NOMO-1 treated with dmso at 0.1 percent for 144 hours (cell line): Measurements from ENCODE around the gene MALAT1.
A peak's percentile ranks its signal among the peaks of the same experiment; 100 is the strongest.

ENCODE experiments used
- DNase-seq: peaks from one replicate; lab custom pipeline; 2025; ENCODE audit not compliant: unreplicated experiment; lab: John Stamatoyannopoulos, UW

Gene MALAT1

DNA sequence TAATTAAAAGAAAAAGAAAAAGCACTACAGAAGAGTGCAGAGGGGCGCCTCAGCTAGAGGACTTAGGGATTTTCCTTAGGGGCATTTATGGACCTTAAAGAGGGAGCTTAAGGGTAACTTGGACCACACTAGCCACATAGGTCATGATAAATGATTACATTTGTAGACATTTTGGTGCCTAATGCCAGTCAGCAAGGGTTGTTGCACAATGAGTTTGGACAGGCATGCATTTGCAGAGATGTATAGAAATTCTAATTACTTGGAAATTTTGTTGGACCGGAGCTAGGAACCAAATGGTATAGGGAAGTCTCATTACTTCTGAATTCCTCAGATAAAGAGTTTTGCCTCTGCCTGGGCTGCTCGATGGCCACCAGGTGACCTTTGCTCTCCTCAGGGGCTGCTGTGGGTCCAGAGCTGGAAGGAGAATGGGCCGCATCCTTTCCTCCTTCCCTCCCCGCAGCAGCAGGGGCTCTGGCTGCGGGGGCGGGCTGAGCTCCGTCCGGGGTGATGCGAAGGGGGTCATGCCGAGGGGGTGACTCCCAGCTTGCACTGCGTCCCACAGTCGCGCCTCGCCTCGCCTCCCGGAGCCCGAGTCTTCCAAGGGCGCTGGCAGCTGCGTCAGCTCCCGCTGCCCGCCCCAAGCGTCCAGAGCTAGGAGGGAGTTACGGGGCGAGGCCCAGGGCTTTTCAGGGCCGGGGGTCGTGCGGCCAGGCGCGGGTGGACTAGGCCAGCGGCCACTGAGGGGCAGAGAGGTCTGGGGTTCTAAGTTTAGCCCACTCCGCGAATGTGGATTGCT, 20.3 kb upstream of the MALAT1 start:
- no peak for DNase-seq

DNA sequence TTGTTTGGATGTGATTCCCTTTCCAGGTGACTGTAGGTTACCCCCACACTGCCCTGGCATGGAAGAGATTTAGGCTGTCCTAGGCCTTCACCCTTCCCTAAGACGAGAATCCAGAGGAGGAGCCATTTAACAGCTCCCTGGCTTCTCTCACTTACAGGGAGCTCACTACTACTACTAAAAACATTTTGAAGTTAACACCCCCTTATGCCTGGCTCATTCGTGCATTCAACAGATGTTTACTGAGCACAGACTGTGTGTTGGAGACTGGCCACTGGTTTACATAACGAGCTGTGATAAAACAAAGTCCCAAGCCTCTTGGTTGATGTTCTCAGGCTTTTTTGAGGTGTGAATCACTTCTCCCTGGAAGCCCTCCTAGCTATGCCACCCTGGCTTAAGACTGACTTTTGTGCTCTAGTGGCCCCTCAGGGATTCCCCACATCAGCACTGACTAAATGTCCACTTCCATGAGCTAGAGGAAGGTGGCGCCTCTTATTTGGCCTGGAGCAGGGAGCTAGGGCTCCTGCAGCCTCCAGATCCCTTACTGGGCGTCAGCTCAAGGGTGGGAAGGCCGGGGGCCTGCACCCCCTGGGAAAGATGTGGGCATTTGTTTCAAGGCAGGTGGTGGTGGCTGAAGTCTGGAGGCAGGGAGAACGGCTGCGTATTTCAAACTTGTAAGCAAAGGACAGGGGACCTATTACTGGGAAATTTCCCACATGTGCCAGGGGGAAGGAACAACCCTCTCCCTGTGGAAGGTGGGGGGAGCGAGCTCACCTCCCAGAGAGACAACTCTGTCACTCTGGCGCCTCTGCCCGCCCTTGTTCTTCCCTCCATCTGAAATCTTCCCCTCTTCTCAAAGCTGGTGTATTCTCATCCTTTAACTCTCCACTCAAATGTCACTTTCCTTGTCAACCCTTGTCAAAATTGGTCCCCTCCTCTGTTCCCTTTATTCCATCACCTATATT, 19.4 kb upstream of the MALAT1 start:
- DNase-seq = no peak

DNA sequence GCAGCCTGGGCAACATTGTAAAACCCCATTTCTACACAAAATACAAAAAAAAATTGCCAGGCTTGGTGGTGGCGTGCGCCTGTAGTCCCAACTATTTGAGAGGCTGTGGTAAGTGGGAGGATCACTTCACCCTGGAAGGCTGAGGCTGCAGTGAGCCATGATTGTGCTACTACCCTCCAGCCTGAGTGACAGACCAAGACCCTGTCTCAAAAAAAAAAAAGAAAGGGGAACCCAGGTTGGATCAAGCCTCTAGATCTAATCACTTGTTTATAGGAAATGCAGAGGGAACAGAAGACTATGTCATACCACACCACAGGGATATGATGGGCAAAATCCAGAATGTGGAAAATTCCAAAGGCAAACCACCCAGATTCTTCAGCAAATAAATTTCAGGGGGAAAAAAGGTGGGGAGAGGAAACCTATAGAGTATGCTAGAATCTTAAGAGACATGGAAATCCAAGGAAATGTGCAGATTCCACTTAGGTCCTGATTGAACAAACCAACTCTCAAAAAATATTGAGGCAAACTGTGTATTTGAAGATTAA, 16.5 kb upstream of the MALAT1 start:
- DNase-seq = no peak

DNA sequence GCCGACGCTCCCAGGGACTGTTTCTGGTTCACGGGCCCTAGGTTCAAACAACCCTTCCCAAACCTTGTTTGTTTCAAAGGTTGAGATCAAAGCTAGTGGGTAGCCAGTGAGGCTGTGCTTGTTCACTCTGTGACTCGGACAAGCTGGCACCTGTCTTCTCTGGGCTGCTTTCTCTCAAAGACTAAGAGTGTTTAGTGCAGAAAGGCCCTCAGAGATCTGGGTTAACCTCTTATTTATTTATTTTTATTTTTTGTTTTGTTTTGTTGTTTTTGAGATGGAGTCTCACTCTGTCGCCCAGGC, 13.0 kb upstream of the MALAT1 start:
- no peak for DNase-seq

DNA sequence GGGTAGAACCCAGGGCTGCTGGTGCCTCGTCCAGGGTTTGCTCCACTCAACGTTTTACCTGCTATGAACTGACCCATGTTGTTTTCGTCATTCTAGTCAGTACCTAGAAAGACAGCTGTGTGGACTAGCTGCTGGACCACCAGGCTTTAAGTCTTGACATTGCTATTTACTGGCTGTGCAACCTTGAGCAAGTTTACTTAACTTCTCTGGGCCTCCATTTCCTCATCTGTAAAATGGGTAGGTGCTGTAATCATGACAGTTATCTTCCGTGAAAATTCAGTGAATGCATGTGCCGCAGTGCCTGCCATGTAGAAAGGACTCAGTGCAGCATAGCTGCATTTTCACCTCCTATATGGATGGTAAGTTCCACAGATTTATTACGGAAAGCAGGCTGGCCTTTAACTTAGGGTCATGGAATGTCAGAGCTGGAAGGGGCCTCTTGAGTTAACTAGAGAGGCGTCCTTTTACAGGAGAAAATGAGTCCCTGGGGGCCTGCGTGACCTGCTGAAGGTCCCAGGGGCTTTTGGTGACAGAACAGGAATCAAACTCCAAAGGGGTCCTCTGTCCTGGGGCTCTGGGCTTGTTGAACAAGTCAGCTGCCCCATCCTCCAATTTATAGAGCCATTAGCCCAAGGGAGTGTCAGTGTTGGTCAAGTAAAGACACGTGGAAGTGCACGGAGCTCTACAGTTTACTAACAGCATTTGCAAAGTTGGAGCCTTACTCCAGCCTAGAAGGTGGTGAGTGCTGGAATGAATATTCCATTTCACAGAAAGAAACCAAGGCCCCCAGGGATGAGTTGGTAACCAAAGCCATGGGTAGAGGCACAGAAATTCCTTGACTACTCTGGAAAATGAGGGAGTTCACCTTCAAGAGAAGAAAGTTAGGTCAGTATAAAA, 12.0 kb upstream of the MALAT1 start:
- DNase-seq = no peak

DNA sequence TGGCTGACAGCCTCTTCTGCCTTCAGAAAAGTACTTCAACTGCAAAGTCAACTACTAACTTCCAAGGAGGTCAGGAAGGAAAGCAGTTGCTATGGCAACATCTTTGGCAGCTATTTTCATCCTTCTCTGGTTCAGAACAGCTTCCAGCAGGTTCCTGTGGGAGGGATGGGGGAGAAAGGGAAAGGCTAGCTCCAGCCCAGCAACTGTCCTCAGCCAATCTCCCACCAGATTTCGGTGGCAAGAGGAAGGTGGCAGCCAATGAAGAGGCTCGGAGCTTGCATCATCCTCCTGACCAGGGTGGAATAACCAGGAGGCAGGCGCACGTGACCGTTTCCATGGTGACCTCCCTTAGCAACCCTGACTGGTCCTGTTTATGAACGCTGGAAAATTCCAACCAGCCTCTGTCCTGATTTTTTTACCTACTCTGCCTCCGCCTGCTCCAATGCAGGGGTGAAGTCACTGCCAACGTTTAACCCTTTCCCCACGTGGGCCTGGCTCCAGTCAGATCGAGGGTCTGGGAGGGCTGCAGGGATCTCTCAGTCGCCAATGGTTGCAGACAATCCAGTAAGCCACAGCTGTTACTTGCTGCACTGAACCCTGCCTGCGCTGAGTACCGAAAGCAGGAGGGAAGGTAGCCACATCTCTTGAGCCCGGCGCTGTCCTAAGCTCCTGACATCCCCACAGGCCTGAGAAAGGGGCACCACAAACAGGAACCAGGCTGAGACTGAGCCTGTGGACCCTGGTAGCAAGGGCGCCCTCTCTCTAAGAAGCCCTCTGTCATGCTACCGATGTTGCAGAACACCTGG, 11.2 kb upstream of the MALAT1 start:
- peak; percentile 55 for DNase-seq

DNA sequence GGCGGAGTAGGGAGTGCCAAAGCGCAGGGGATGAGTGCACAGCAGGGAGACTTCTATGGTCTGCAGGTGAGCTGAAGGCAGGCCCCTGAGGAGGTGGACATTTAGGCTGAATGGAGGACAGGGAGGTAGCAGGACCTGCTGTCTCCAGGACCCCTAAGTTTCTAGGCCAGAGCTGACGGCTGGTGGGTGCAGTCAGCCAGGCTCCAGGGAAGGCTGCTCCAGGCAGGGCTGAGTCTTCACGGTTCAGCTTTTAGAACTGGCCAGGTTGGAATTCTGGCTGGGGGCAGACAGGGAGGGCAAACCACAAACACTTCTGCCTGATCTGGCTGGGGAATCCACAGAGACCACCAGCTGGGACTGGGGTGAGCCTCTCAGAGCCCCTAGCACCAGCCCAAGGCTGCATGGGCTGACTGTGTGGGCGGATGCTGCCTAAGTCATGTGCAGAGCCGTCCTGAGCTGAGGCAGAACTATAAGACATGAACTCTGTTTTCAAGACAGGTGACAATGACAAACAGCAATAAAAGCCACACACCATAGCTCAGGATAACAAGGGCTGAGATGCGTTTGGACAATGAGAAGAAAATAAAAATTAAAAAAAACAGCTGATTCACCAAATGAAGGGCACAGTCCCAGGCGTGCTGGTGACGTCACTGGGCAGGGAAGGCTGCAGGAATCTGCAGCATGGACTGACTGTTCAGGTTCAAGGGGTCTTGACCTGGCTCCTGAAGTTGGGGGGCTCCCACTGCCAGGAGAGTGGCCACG, 10.4 kb upstream of the MALAT1 start:
- no peak for DNase-seq

DNA sequence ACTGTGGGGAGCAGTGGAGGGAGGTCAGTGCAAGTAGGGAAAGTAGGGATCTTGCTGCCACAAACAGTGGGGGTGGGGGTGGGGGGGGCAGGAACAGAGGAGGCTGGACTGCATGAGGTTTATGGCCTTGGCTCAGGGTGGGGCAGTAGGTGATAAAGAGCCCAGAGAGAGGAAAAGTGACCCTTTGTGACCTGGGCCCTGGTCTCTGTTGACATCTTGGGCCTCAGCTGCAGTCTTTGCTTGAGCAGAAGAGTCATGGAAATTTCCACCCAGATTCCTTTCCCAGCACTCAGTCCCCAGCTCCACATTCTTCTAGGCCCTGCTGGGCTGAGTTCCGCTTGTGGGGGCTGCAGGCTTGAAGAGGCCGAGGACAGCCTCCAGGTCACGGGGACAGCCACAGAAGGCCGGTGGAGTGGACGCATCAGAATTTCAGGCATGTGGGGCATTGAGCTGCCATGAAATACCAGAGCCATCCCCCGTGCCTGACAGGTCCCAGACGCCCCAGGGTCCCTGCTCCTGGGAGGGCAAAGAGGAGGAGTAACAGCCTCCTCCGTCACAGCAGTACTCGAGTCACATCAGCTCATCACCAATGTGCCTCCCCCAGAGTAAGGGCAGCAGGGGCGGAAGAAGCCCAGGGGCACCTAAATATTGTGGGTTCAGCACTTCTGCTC, 9.7 kb upstream of the MALAT1 start:
- no peak for DNase-seq

DNA sequence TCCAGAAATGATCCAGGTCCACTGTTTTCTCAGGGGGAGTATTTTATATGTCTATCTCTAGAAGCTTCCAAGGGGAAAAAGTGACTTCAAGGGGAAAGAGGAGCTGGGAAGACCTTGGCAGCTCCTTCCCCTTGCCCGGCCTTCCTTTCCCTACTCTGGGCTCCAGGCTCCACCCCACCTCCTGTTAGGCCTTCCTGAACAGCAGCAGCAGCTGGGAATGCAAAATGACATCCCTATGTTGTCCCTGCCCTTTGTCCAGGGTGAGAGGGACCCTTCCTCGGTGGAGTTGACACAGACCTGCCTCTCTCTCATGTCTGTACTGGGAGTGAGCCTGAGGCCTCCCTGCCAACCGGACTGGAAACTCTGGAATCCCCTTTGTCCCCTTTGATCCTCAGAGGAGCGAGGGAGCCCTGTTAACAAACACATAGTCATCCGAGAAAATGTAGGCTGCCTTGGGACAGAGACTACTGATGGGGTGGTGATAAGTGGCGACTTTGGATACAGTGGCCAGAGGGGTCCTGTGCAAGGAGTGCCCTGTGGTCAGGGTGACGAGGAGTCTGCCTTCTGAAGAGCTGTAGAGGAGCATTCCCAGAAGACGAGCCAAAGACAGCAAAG, 9.0 kb upstream of the MALAT1 start:
- no peak for DNase-seq

DNA sequence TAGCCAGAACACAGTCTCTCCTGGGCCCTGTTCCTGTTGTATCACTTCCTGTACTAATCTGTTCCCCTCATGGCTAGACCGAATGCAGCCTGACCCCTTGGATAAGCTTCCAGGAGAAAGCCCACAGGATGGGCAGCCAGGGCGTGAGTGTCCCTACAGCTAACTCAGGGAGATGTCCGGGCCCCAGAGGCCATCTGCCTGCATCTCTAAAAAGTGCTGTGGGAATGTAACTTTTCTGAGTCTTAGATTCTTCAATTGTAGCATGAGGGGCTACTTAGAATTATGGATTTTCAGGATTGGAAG, 7.7 kb upstream of the MALAT1 start:
- DNase-seq = no peak

DNA sequence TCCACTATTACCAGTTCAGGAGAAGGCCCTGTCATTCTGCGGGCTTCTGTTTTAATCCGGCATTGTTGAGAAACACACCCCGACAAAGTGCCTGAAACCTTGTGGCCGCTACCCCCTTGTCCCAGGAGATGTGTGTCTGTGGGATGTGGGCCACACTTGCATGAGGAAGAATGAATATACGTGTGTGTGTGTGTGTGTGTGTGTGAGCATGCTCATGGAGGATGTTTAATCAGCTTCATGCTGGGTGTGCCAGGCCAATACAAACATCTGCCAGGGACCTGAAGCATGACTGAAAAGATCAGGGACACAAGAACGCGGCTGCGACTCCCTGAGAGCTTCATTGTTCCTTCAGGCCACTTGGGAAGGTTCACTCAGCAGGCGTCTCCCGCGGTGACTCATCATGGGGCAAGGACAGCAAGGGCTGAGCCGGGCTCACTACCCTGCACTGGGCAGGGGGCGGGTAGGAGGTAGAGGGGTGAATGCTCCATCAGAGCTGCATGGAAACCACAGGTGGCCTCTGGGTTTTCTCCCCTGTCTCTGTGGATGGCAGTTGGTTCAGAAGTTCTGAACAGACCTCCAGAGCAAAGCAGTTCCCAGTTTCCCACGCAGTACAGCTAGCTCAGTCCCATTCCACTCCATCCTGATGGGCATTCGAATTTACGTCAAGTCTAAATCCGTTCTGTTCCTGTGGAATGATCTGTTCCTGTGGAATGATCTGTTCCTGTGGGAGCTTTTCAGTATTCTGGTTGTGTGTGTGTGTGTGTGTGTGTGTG, 7.0 kb upstream of the MALAT1 start:
- no peak for DNase-seq

DNA sequence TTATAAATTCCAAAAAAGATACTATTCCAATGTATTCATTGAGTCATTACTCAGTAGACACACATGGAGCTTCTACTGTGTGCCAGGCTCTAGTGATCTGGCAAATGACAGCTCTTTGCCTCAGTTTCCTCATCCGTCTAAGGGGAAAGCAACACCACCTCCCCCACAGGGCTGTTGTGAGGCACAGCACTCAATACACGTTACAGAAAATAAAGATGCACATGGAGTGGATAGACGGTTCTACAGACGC, 6.5 kb upstream of the MALAT1 start:
- DNase-seq = no peak

DNA sequence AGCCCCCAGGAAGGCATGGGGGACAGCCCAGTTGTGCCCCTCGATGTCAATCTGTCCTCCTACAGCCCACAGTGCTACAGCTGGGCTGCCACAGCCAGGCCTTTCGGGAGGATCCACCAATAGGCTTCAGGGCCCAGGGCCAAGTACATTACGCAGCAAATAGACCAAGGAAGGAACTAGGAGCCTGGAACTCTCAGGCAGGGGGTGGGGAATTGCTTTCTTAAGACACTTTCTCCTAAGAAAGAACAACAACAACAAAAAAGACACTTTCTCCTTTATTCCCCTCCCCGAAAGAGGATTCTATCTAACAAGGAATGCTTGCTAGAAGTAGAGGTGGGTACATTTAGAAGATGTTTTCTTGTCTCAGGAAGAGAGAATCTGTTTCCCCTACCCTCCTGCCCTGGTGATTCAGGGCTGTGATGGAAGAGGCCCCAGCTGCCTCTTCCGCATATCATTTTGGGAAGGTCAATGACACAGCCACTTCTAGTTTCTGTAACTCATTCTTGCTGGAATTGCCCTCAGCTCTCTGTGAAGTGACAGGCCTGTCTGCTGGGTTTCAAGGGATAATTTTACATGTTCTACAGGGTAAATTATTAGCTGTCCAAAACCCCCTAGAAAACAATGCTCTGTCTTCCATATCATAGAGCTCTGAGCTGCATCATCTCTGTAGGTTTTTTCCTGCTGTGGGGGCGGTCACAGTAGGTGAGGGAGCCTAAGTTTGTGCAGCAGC, 6.0 kb upstream of the MALAT1 start:
- peak; percentile 37 for DNase-seq

DNA sequence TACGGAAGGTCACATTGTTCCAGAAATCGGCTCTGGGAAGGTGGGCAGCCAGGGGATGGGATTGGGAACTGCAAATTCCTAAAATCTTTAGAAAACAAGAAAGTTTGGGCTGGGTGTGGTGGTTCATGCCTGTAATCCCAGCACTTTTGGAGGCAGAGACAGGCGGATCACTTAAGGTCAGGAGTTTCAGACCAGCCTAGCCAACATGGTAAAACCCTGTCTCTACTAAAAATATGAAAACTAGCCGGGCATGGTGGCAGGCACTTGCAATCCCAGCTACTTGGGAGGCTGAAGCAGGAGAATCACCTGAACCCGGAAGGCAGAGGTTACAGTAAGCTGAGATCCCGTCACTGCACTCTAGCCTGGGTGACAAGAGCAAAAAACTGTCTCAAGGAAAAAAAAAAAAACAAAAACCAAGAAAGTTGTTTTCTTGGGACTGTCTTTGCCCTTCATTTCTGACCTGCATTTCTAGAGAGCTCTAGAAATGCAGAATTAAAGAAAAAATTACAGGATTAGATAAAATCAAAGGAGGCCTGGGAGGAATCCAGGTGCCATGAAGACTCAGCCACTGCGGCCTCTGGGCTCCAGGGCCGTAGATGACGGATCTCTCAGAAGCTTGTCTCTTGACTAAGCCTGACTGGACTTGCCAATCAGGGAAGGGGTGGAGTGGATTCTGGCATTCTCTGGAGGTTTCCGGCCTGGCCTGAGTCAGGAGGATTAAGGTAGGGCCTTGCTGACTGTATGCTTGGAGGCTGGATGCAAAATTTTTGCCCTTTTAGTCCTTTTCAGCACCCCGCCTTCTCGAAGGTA, 5.3 kb upstream of the MALAT1 start:
- no peak for DNase-seq

DNA sequence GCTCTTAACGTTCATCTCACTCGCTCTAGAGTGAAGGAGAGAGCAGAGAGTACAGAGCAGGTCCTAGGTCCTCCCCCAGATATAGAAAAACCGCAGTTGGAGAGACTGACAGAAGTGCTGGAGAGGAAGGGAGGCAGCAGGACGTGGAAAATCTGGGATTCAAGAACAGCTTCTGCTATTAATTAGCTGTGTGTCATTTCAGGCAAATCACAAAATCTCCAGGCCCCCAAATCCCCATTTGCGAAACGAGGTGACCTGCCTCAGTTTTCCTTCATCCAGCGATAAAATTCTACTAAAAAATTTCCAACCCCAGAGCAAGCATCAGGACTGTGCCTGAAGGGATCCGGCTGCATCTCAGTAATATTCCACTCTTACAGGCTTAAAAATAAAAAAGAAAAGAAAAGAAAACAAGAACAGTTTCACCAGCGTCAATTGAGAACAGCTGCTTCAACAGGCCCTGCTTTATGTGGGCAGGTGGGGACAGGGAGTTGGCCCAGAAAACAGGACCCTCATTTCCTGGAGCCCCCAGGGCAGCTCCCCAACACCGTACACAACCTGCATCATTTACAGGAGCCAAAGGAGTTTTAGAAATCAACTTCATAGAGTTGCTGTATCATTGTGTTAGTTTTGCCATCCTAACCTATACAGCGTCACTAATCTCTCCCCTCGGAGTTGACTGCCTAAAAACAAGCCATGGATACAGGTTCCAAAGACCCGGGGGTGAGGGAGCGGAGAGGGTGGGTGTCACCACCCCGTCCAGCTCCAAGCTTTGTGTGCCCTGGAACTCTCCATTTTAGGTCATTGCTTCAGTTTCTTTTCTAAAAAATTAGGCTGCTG, 2.3 kb upstream of the MALAT1 start:
- no peak for DNase-seq
